NCI-H1930 (cell line): ENCODE data around the gene DUS4L.

Experiments
- DNase-seq, 2 experiments: peaks; one replicate each; lab custom pipeline; 2025; lab: John Stamatoyannopoulos, UW

DUS4L gene

DNA sequence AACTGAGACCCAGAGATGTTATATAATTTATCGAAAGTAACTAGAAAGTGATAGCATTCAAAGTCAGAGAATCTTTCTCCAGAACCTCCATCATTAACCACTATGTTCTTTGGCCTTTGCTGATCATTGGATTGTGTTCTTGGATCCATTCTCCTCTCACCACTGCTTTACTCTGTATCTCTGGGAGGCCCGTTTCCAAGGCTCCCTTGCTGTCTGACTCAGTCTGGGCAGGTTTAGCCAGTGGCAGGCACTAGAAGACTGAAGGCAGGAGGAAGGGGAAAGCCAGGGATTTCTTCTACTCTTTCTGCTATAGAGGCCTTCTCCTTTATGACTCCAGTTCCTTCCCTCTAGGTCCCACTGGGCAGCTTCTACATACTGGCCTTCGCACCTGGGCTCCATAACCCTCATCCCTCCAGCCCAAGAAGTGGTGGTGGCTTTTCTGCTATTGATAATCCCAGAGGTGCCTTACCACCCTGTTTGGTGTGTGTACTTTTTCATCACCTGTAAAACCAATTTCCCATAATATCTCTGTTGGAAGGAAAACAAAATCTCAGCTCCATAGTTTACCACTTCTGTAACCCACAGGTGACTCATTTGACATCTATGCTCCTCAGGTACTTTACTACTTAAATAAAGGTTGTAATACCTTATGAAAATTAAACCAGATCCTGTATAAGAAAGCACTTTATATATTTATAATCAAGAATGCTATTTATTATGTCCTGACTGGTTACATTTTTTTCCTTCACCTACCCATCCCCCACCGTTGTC, 52.3 kb downstream of the DUS4L start:
- DNase-seq, result no peak

DNA sequence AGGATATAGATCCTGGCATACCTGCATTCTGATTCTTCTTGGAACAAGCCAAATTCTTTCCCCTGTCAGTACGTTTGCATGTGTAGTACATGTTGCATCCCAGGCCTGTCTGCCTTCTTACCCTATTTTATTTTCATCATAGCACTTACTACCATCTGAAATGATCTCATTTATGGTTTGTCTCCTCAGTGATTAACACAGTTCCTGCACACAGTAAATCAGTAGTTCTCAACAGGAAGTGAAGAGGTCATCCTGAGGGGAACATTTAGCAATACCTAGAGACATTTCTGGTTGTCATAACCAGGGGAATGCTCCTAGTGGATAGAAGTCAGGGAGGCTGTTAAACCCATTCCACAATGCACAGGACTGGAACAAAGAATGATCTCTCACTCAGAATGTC, 58.7 kb downstream of the DUS4L start:
- DNase-seq, result no peak

DNA sequence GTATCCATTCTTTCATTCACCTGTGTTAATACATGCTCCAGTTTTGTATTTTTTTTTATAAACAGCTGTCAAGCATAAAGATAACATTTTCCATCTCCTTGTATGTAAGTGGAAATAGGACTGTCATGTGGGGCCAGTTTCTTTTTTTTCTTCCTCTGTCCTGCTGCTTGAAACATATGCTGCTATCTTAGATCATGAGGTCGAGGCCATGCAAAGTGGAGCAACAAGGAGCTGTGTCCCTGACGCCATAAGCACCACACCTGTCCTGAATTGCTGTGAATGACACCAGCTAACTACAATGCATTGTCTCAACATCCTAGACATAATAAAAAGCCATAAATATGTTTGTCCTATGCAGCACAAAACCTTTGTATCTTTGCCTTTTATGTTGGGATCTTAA, 59.1 kb downstream of the DUS4L start:
- no peak for DNase-seq

DNA sequence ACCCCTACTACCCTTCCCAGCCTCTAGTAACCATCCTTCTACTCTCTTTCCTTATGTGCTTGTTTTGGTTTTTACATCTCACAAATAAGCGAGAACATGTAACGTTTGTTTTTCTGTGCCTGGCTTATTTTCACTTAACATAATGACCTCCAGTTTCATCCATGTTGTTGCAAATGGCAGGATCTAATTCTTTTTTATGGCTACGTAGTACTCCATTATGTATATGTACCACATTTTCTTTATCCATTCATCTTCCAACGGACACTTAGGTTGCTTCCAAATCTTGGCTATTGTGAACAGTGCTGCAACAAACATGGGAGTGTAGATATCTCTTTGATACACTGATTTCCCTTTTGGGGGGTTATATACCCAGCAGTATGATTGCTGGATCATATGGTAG, 63.2 kb downstream of the DUS4L start:
- DNase-seq, result no peak
